H1 (cell line): Measurements from ENCODE around the gene GMEB2. TPM values are rescaled to one million over a fixed set of nuclear protein-coding genes. Genes with fewer than 3 reads are reported as not detected.

Source experiments
- CTCF ChIA-PET: fragments of 300-600 bp; sonication (Branson Sonifier 250); formaldehyde crosslinking; loops from one replicate; lab custom pipeline; 2021; ENCODE audit not compliant: partially characterized antibody; lab: Charles Lee
- POLR2A ChIA-PET: fragments of 300-600 bp; sonication (Branson Sonifier 250); formaldehyde crosslinking; loops from one replicate; lab custom pipeline; 2021; ENCODE audit warnings: inconsistent platforms; ENCODE audit not compliant: partially characterized antibody; lab: Charles Lee
- DNase-seq, 2 experiments: peaks; one replicate each; pipeline versions ENCODE4 v3.0.0 to v3.0.0-alpha.2; 2010 to 2022; ENCODE audit warnings: low spot score in 2 of 2, low read depth in 1 of 2, mixed read lengths in 1 of 2
- FAIRE-seq: peaks from 2 replicates; lab custom pipeline; 2011; peaks lifted over from hg19 to GRCh38; lab: Jason Lieb, UNC
- H2AFZ ChIP-seq: 2 replicates; pipeline ENCODE4 v1.8.1; 2012; ENCODE audit warnings: low read length, inconsistent platforms
- H2AK5ac ChIP-seq: 2 replicates; pipeline ENCODE4 v1.6.1; 2013; ENCODE audit warnings: low read depth, low read length
- H2BK120ac ChIP-seq: replicated peaks from 2 replicates; pipeline ENCODE3; 2013; ENCODE audit warnings: low read depth, low read length, inconsistent platforms
- H2BK12ac ChIP-seq: 2 replicates; pipeline ENCODE4 v1.6.1; 2013; ENCODE audit warnings: low read depth, low read length
- H2BK15ac ChIP-seq: 2 replicates; pipeline ENCODE4 v1.6.1; 2013; ENCODE audit warnings: low read length
- H2BK20ac ChIP-seq: 2 replicates; pipeline ENCODE4 v1.6.1; 2013; ENCODE audit warnings: low read length
- H2BK5ac ChIP-seq: 2 replicates; pipeline ENCODE4 v1.6.1; 2013; ENCODE audit warnings: low read depth, low read length
- H3K14ac ChIP-seq: 2 replicates; pipeline ENCODE4 v1.6.1; 2013; ENCODE audit warnings: inconsistent platforms; ENCODE audit not compliant: insufficient read length
- H3K18ac ChIP-seq: 2 replicates; pipeline ENCODE4 v1.6.1; 2013; ENCODE audit warnings: low read length; ENCODE audit errors: extremely low read depth
- H3K23ac ChIP-seq: 2 replicates; pipeline ENCODE4 v1.6.1; 2013; ENCODE audit warnings: inconsistent platforms; ENCODE audit not compliant: insufficient read length
- H3K23me2 ChIP-seq: 2 replicates; pipeline ENCODE4 v1.6.1; 2013; ENCODE audit warnings: low read depth, low read length
- H3K27ac ChIP-seq: 2 replicates; pipeline ENCODE4 v1.6.1; 2011; ENCODE audit warnings: low read depth, low read length, inconsistent platforms
- H3K27me3 ChIP-seq, 4 experiments: replicated peaks in 1 of 4; 1 replicate in 1 of 4; 2 replicates in 3 of 4; pipeline versions ENCODE4 v1.6.1 to v1.8.1; 2011 to 2013; ENCODE audit warnings: low read length in 3 of 4, mild to moderate bottlenecking in 3 of 4, inconsistent platforms in 2 of 4, mixed read lengths in 2 of 4, moderate library complexity in 1 of 4; ENCODE audit not compliant: control insufficient read depth in 3 of 4, insufficient read depth in 3 of 4; ENCODE audit errors: extremely low read depth in 1 of 4
- H3K36me3 ChIP-seq, 4 experiments: 2 replicates each; pipeline versions ENCODE4 v1.6.1 to v1.8.1; 2011 to 2013; ENCODE audit warnings: mild to moderate bottlenecking in 4 of 4, low read length in 3 of 4, moderate library complexity in 2 of 4, control low read depth in 1 of 4, inconsistent platforms in 1 of 4; ENCODE audit not compliant: insufficient read depth in 4 of 4, control insufficient read depth in 2 of 4
- H3K4ac ChIP-seq: replicated peaks from 2 replicates; pipeline ENCODE3; 2013; ENCODE audit warnings: low read length, low read depth, mixed read lengths, inconsistent platforms; ENCODE audit not compliant: insufficient read length
- H3K4me1 ChIP-seq, 4 experiments: replicated peaks in 1 of 4; 1 replicate in 1 of 4; 2 replicates in 3 of 4; pipeline versions ENCODE4 v1.6.1 to v1.8.1; 2011 to 2013; ENCODE audit warnings: low read length in 3 of 4, inconsistent platforms in 2 of 4, mixed read lengths in 1 of 4; ENCODE audit not compliant: insufficient read depth in 4 of 4, control insufficient read depth in 3 of 4
- H3K4me2 ChIP-seq, 2 experiments: 2 replicates each; pipeline versions ENCODE4 v1.6.1 to v1.8.1; 2011 to 2013; ENCODE audit warnings: low read depth in 2 of 2, low read length in 2 of 2, control low read depth in 1 of 2, inconsistent platforms in 1 of 2, mild to moderate bottlenecking in 1 of 2; ENCODE audit not compliant: insufficient read depth in 1 of 2
- H3K4me3 ChIP-seq, 4 experiments: fragments of 200-600, 300-600 bp in 1 of 4; sonication (generic), shearing (Covaris generic), sonication (Bioruptor Twin) in 1 of 4; 2 replicates each; pipeline versions ENCODE4 v1.5.1 to v1.8.1; 2011 to 2016; ENCODE audit warnings: low read length in 4 of 4, low read depth in 3 of 4, control low read depth in 2 of 4, inconsistent platforms in 2 of 4, mild to moderate bottlenecking in 2 of 4, mixed read lengths in 1 of 4, moderate library complexity in 1 of 4; ENCODE audit not compliant: insufficient read depth in 2 of 4; ENCODE audit errors: extremely low read depth in 1 of 4
- H3K56ac ChIP-seq: replicated peaks from 2 replicates; pipeline ENCODE3; 2013; ENCODE audit warnings: low read depth, mild to moderate bottlenecking, mixed read lengths, low read length, inconsistent platforms; ENCODE audit not compliant: insufficient read length
- H3K79me1 ChIP-seq: 2 replicates; pipeline ENCODE4 v1.6.1; 2013; ENCODE audit warnings: low read depth, low read length, control low read depth
- H3K79me2 ChIP-seq, 2 experiments: 2 replicates each; pipeline versions ENCODE4 v1.6.1 to v1.8.1; 2012 to 2013; ENCODE audit warnings: low read length in 2 of 2, mild to moderate bottlenecking in 2 of 2, inconsistent platforms in 1 of 2; ENCODE audit not compliant: insufficient read depth in 2 of 2, control insufficient read depth in 1 of 2
- H3K9ac ChIP-seq, 4 experiments: replicated peaks in 1 of 4; 1 replicate in 1 of 4; 2 replicates in 3 of 4; pipeline versions ENCODE4 v1.6.1 to v1.8.1; 2011 to 2013; ENCODE audit warnings: low read depth in 3 of 4, low read length in 3 of 4, control low read depth in 2 of 4, mild to moderate bottlenecking in 2 of 4, moderate library complexity in 2 of 4, inconsistent platforms in 1 of 4; ENCODE audit errors: extremely low read depth in 1 of 4
- H3K9me3 ChIP-seq, 2 experiments: 2 replicates each; pipeline versions ENCODE4 v1.6.1 to v1.8.1; 2012 to 2013; ENCODE audit warnings: mild to moderate bottlenecking in 2 of 2, moderate library complexity in 2 of 2, control low read depth in 1 of 2, inconsistent platforms in 1 of 2, low read depth in 1 of 2, low read length in 1 of 2, mixed read lengths in 1 of 2; ENCODE audit not compliant: insufficient read depth in 2 of 2
- H4K20me1 ChIP-seq, 2 experiments: replicated peaks in 1 of 2; 2 replicates each; pipeline versions ENCODE3 to v1.8.1; 2011 to 2013; ENCODE audit warnings: inconsistent platforms in 2 of 2, low read length in 2 of 2, mild to moderate bottlenecking in 1 of 2; ENCODE audit not compliant: insufficient read depth in 2 of 2, control insufficient read depth in 1 of 2
- H4K5ac ChIP-seq: 2 replicates; pipeline ENCODE4 v1.6.1; 2013; ENCODE audit warnings: low read length, low read depth, mixed read lengths, inconsistent platforms; ENCODE audit not compliant: insufficient read length
- H4K8ac ChIP-seq: 2 replicates; pipeline ENCODE4 v1.8.0; 2013; ENCODE audit warnings: mild to moderate bottlenecking, moderate library complexity, low read length, inconsistent platforms; ENCODE audit not compliant: insufficient read depth; ENCODE audit errors: extremely low read depth
- H4K91ac ChIP-seq: replicated peaks from 2 replicates; pipeline ENCODE3; 2013; ENCODE audit warnings: low read length, mixed read lengths, inconsistent platforms; ENCODE audit not compliant: insufficient read length
- BCL11A ChIP-seq, 2 experiments: IDR thresholded peaks; one replicate each; pipeline ENCODE4 v1.6.1; 2011; ENCODE audit warnings: low read depth in 2 of 2, low read length in 2 of 2, mild to moderate bottlenecking in 2 of 2
- CBX8 ChIP-seq: fragments of 300-800, 300-1000 bp; sonication (generic); IDR thresholded peaks from 2 replicates; pipeline ENCODE4 v1.7.1; 2016; ENCODE audit warnings: low read depth, low read length, borderline replicate concordance
- CEBPB ChIP-seq: IDR thresholded peaks from 2 replicates; pipeline ENCODE4 v1.6.1; 2012; ENCODE audit warnings: low read depth, low read length
- CREB1 ChIP-seq: IDR thresholded peaks from 2 replicates; pipeline ENCODE4 v1.6.1; 2012; ENCODE audit warnings: inconsistent platforms
- EZH2 ChIP-seq: fragments of 200-600 bp; sonication (generic); IDR thresholded peaks from 2 replicates; pipeline ENCODE4 v1.7.1; 2012; ENCODE audit warnings: low read depth, mild to moderate bottlenecking, moderate library complexity, low read length, inconsistent platforms; ENCODE audit not compliant: severe bottlenecking
- KDM5A ChIP-seq: fragments of 200-600 bp; IDR thresholded peaks from 2 replicates; pipeline ENCODE4 v1.7.1; 2012; ENCODE audit warnings: mild to moderate bottlenecking, low read length, inconsistent platforms, mixed read lengths
- PHF8 ChIP-seq: fragments of 200-600 bp; sonication (generic); conservative IDR thresholded peaks from 2 replicates; pipeline ENCODE4 v1.7.1; 2012; ENCODE audit warnings: low read depth, mild to moderate bottlenecking, inconsistent platforms, low read length, moderate library complexity
- POLR2A ChIP-seq, 2 experiments: IDR thresholded peaks; 1 replicate in 1 of 2; 2 replicates in 1 of 2; pipeline ENCODE4 v1.6.1; 2011; ENCODE audit warnings: low read depth in 2 of 2, low read length in 2 of 2, mild to moderate bottlenecking in 2 of 2; ENCODE audit errors: control extremely low read depth in 1 of 2
- RBBP5 ChIP-seq: IDR thresholded peaks from 2 replicates; pipeline ENCODE4 v1.7.1; 2012; ENCODE audit warnings: low read depth, mild to moderate bottlenecking, inconsistent platforms, low read length, moderate library complexity, borderline replicate concordance
- SIRT6 ChIP-seq: IDR thresholded peaks from one replicate; pipeline ENCODE4 v1.7.1; 2012; ENCODE audit warnings: low read length, inconsistent platforms
- TAF7 ChIP-seq: optimal IDR thresholded peaks from 2 replicates; pipeline ENCODE3; 2011; ENCODE audit warnings: low read depth, mild to moderate bottlenecking, inconsistent platforms, low read length, moderate library complexity, borderline replicate concordance
- WGBS, 2 experiments: shearing (Covaris generic) in 1 of 2; methylation state at CpG; one replicate each; pipeline versions ENCODE4 v1.1.6 to v1.1.7; 2013 to 2015; ENCODE audit warnings: low lambda C conversion rate in 2 of 2, mixed read lengths in 2 of 2, inconsistent platforms in 1 of 2, low coverage in 1 of 2, missing lambda C conversion rate in 1 of 2; ENCODE audit not compliant: insufficient replicate concordance in 2 of 2, insufficient coverage in 1 of 2, insufficient read length in 1 of 2; ENCODE audit errors: extremely low coverage in 1 of 2, missing lambda C conversion rate in 1 of 2; 5-methylcytosine and 5-hydroxymethylcytosine counted together
- polyA plus RNA-seq, 7 experiments: library from polyadenylated mRNA; depleted of rRNA in 3 of 7; stranded (reverse) in 5 of 7; unstranded in 2 of 7; fragments of >200 nt in 5 of 7; fragments of 200-250 nt in 2 of 7; gene quantifications; 1 replicate in 5 of 7; 2 replicates in 1 of 7; 4 replicates in 1 of 7; pipeline versions ENCODE4 v1.2.1 to v1.2.3, GENCODE V29; 2011 to 2013; ENCODE audit warnings: missing spikeins in 2 of 7, mixed read lengths in 2 of 7
- total RNA-seq: library from RNA; stranded (reverse); fragmentation: NEBNext Ultra II Directional; extraction: Animal tissue kit (Norgen Biotek cat#: 25700); gene quantifications from 2 replicates; pipeline ENCODE4 v1.2.1, GENCODE V29; 2021

The GMEB2 gene
- total and polyA plus RNA-seq, 2 of the 8 experiments (the other 6 are each of a cell fraction or from before 2014, with no cell fraction given), result 12.9 to 14.2 TPM

- H3K4me1 ChIP-seq, result peaks cover 0 to 16% (median 1%) of the 10 kb centered on the region in 4 experiments; a peak in 3 of 7 replicates
- ChIA-PET CTCF (interaction anchor here (0.7 to 4.0 kb wide), 15 partner anchors 9 to 159 kb away, joined by 3 to 28 read pairs (median 5); partner anchors contain the start of genes PTK6 and STMN3), POLR2A (interaction anchor here (0.6 to 2.5 kb wide), 12 partner anchors 9 to 265 kb away, joined by 3 to 15 read pairs (median 4); partner anchors contain the start of genes ARFRP1, GMEB2, RTEL1 and STMN3)
- H3K27me3 ChIP-seq, result no peaks in the 10 kb centered on the region; a peak in 1 of 7 replicates
- H3K4ac ChIP-seq, result peak overlapping the region; percentile 39
- H3K14ac ChIP-seq, result no peak overlapping the region
- DNase-seq (peak in 1 of 2 experiments; percentile 67), FAIRE-seq (no peak)
- no peaks in the 10 kb centered on the region for H3K9me3 ChIP-seq
- no peaks in the 10 kb centered on the region for H3K79me1 ChIP-seq
- H3K4me2 ChIP-seq, result peak overlapping the region; percentile 65 to 73
- H3K4me3 ChIP-seq, result peak overlapping the region; percentile 31 to 67 (median 49)
- WGBS, 2 experiments, result 23% methylated on average over 20 of the region's 29 CpGs; no CpG with 5 or more reads in 1 of the 2 experiments
- no peak overlapping the region for H3K56ac ChIP-seq
- H4K91ac ChIP-seq, result no peak overlapping the region
- no peak overlapping the region for H2AFZ ChIP-seq
- no peaks in the 10 kb centered on the region for H3K79me2 ChIP-seq
- peaks cover 7% of the 10 kb centered on the region; the same call in 1 of the 2 replicates for H3K23me2 ChIP-seq
- H2BK120ac ChIP-seq, result no peak overlapping the region
- peak overlapping the region; percentile 71; the same call in 1 of the 2 replicates for H3K18ac ChIP-seq
- H3K9ac ChIP-seq, result peak overlapping the region in 3 of 4 experiments; percentile 60 to 92 (median 74); a peak in 5 of 7 replicates
- peak overlapping the region; percentile 39 for H4K8ac ChIP-seq
- no peak overlapping the region for H3K23ac ChIP-seq
- no peaks in the 10 kb centered on the region for H3K36me3 ChIP-seq
- H4K5ac ChIP-seq, result no peak overlapping the region
- H2BK15ac ChIP-seq, result no peak overlapping the region
- no peak overlapping the region; the same call in 1 of the 2 replicates for H2AK5ac ChIP-seq
- peaks cover 0 to 6% of the 10 kb centered on the region in 2 experiments for H4K20me1 ChIP-seq
- H2BK5ac ChIP-seq, result no peak overlapping the region; the same call in 1 of the 2 replicates
- 0 out of 2 replicates have a peak overlapping the region, but pooled peaks have one; percentile 32 for H2BK20ac ChIP-seq
- no peak overlapping the region for H2BK12ac ChIP-seq
- peak overlapping the region; percentile 28; the same call in 1 of the 2 replicates for H3K27ac ChIP-seq
- peak; percentile 2 for TF ChIP-seq TAF7
- no peak for TF ChIP-seq KDM5A
- peak in 1 of 2 experiments; percentile 60; a peak in 1 of 3 replicates for TF ChIP-seq POLR2A (IDR thresholded peaks at IDR 0.05; ENCODE audit: control extremely low read depth in 1 of 2, low read depth in 2 of 2, low read length in 2 of 2)
- no peak for TF ChIP-seq CEBPB
- TF ChIP-seq CBX8, result no peak
- 0 out of 2 replicates have a peak, but pooled peaks have one; percentile 10 for TF ChIP-seq PHF8
- TF ChIP-seq SIRT6, result no peak
- no peak for TF ChIP-seq CREB1
- TF ChIP-seq BCL11A (IDR thresholded peaks at IDR 0.05; ENCODE audit: low read depth in 2 of 2, low read length in 2 of 2), result no peak
- peak; percentile 26 for TF ChIP-seq EZH2
- TF ChIP-seq RBBP5, result 0 out of 2 replicates have a peak, but pooled peaks have one; percentile 31
Observed at GRCh38 chr20:63642527-63643247, 15.8 kb upstream of the GMEB2 start.
